Activated CD4-positive, alpha-beta T cell treated with anti-CD3 and anti-CD28 coated beads, Interleukin-10, Interleukin-2, amounts not matched to agents 100 ng/mL and 50 ng/mL, durations not matched to agents 16 hours and 8 hours (primary cell): ENCODE data around the gene GDPD5.
"Not testable (repeated sequence)": the region's sequence is repeated elsewhere in the genome, so short reads cannot be mapped to it uniquely, and the experiment has no call there.

Source experiments
- DNase-seq: peaks from one replicate; pipeline ENCODE4 v3.0.0-alpha.2; 2020

The GDPD5 gene

GRCh38 chr11:75424396-75424795 is 101.3 kb downstream of the GDPD5 start:
- no peak for DNase-seq

- no peak for DNase-seq
Observed at GRCh38 chr11:75423721-75424120, 102.0 kb downstream of the GDPD5 start.

GRCh38 chr11:75422248-75423231 is 103.2 kb downstream of the GDPD5 start:
- no peak for DNase-seq

GRCh38 chr11:75421902-75422247 is 103.9 kb downstream of the GDPD5 start:
- no peak for DNase-seq

GRCh38 chr11:75421035-75421602 is 104.6 kb downstream of the GDPD5 start:
- DNase-seq = no peak

GRCh38 chr11:75420224-75421034 is 105.3 kb downstream of the GDPD5 start:
- DNase-seq = no peak

- no peak for DNase-seq
Observed at GRCh38 chr11:75413864-75414263, 111.9 kb downstream of the GDPD5 start.

- DNase-seq = not testable (repeated sequence)
Observed at GRCh38 chr11:75413146-75413545, 112.6 kb downstream of the GDPD5 start.

- not testable (repeated sequence) for DNase-seq
Observed at GRCh38 chr11:75409971-75410370, 115.8 kb downstream of the GDPD5 start.

- DNase-seq = no peak
Observed at GRCh38 chr11:75408957-75409219, 116.9 kb downstream of the GDPD5 start.

GRCh38 chr11:75406338-75406777 is 119.4 kb downstream of the GDPD5 start:
- DNase-seq = no peak

- DNase-seq = no peak
Observed at GRCh38 chr11:75403983-75404658, 121.6 kb downstream of the GDPD5 start.

GRCh38 chr11:75403037-75403436 is 122.7 kb downstream of the GDPD5 start:
- no peak for DNase-seq

GRCh38 chr11:75402002-75402773 is 123.6 kb downstream of the GDPD5 start:
- DNase-seq = no peak

- DNase-seq = no peak
Observed at GRCh38 chr11:75400146-75400865, 125.4 kb downstream of the GDPD5 start.

GRCh38 chr11:75399344-75400145 is 126.2 kb downstream of the GDPD5 start, which contains the start of gene RPS3:
Gene RPS3 (plus strand): TSS chr11:75399518. CDS start chr11:75399548, 30 bp downstream.
- DNase-seq = peak; percentile 93

GRCh38 chr11:75398906-75399305 is 126.8 kb downstream of the GDPD5 start:
- DNase-seq = no peak

- DNase-seq = no peak
Observed at GRCh38 chr11:75394085-75394840, 131.5 kb downstream of the GDPD5 start.

- no peak for DNase-seq
Observed at GRCh38 chr11:75389925-75390324, 135.8 kb downstream of the GDPD5 start.

- DNase-seq = no peak
Observed at GRCh38 chr11:75389276-75389605, 136.5 kb downstream of the GDPD5 start.
